Measurements from ENCODE around the gene SIGLEC11. TPM values are rescaled to one million over a fixed set of nuclear protein-coding genes. Genes with fewer than 3 reads are reported as not detected.
"Not testable (repeated sequence)": the region's sequence is repeated elsewhere in the genome, so short reads cannot be mapped to it uniquely, and the experiment has no call there.

The SIGLEC11 gene
- polyA plus RNA-seq, 10 donors, result 0.51 to 1.2 (median 0.80) TPM

- DNase-seq, result no peak
Measured at GRCh38 chr19:49926515-49926914, 34.5 kb downstream of the SIGLEC11 start.

- DNase-seq, result no peak
Measured at GRCh38 chr19:49925486-49925885, 35.5 kb downstream of the SIGLEC11 start.

GRCh38 chr19:49924881-49925210 lies 36.1 kb downstream of the SIGLEC11 start:
- DNase-seq, result not testable (repeated sequence)

GRCh38 chr19:49924004-49924880 lies 36.7 kb downstream of the SIGLEC11 start:
- peak in 2 of 3 donors; percentile 13 to 54 for DNase-seq

GRCh38 chr19:49923055-49924003 lies 37.6 kb downstream of the SIGLEC11 start:
- DNase-seq, result no peak

GRCh38 chr19:49921871-49922795 lies 38.8 kb downstream of the SIGLEC11 start:
- DNase-seq, result peak in 1 of 3 donors; percentile 10

- no peak for DNase-seq
Measured at GRCh38 chr19:49920624-49921363, 40.2 kb downstream of the SIGLEC11 start.

GRCh38 chr19:49918089-49918488 lies 42.9 kb downstream of the SIGLEC11 start:
- DNase-seq, result no peak

- DNase-seq, result no peak
Measured at GRCh38 chr19:49916839-49917733, 43.9 kb downstream of the SIGLEC11 start.

- no peak for DNase-seq
Measured at GRCh38 chr19:49915271-49915670, 45.7 kb downstream of the SIGLEC11 start.

GRCh38 chr19:49913720-49914119 lies 47.3 kb downstream of the SIGLEC11 start:
- no peak for DNase-seq

- no peak for DNase-seq
Measured at GRCh38 chr19:49912965-49913685, 47.8 kb downstream of the SIGLEC11 start.

- peak in 1 of 3 donors; percentile 50 for DNase-seq
Measured at GRCh38 chr19:49911381-49912145, 49.4 kb downstream of the SIGLEC11 start.

- DNase-seq, result no peak
Measured at GRCh38 chr19:49910179-49910578, 50.8 kb downstream of the SIGLEC11 start.

- no peak for DNase-seq
Measured at GRCh38 chr19:49908480-49909420, 52.2 kb downstream of the SIGLEC11 start.

GRCh38 chr19:49907745-49908446 lies 53.1 kb downstream of the SIGLEC11 start:
- no peak for DNase-seq

Data from muscle of back (tissue), 11 donors.